ENCODE measurements around the gene USP6.
"Not testable (repeated sequence)": the region's sequence is repeated elsewhere in the genome, so short reads cannot be mapped to it uniquely, and the experiment has no call there.

Gene USP6

DNA sequence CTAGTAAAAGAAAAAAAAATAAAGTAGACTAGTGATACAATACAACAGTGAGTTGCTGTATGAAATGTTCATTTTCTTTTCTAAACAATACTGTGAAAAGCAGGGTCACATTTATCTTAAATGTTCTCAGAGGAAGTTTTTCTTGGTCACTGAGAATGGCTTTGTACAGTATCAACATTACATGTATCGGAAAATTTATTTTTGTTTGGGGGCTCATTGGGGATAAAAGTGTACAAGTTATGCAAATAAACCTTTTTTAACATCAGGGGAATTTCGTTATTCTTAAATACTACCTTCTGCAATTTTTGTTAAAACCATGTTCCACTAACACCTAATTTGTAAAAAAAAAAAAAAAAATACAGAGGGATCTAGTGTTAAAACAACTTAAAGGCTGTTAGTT lies 84.5 kb downstream of the USP6 start:
- DNase-seq, result no peak

DNA sequence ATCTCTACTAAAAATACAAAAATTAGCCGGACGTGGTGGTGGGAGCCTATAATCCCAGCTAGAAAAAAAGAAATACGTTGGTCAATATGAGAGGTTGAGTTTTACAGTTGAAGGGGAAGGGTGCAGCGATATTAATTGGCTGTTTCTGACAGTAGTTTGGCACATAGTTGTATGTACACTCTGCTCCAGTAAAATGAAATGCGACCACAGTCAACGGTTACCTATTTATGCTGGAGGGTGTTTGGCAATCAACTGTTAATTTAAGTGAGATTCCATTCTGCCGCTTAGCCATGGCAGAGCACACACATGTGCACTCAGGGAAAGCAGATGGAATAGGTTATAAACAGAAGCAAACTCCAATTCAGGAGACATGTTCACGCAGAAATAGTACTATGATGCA lies 85.2 kb downstream of the USP6 start:
- DNase-seq, result no peak

DNA sequence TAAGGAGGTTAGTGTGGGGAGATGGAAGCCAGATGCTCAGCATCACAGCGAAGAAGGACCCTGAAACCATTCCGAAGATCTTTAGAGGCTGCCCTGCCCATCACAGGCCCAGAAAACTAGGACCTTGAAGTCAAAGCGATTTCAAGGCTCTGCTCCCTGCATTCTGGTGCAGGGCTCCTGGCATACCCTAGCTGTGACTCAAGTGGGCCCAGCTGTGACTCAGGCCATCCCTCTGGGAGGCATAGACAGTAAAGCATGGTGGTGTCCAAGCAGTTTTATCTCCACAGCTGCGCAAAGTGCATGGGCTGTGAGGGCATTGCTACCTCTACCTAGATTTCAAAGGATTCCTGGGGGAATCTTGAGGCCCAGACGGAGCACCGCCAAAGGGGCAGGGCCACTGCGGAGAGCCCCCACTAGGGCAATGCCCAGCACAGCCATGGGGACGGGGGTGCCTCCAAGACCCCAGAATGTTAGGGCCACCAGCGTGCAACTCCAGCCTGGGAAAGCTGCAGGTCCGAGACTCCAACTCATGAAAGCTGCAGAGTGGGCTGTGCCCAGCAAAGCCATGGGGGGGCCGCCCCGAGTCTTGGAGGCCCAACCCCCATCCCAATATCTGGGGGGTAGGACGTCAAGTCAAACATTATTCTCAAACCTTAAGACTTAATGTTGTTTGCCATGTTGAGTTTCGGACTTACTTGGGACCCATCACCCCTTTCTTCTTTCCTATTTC lies 87.5 kb downstream of the USP6 start:
- DNase-seq, result no peak

DNA sequence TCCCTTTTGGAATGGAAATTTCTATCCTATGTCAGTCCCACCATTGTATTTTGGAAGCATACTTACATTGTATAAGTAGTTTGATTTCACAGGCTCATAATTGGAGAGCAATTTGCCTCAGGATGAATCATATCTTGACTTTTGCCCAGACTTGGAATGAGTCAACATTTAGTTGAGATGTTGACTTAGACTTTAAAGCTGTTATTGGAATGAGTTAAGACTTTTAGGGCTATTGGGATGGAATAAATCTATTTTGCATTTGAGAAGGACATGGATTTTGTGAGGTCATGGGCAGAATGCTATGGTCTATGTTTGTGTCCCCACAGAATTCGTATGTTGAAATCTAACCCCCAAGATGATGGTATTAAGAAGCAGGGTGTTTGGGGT lies 88.1 kb downstream of the USP6 start:
- no peak for DNase-seq

DNA sequence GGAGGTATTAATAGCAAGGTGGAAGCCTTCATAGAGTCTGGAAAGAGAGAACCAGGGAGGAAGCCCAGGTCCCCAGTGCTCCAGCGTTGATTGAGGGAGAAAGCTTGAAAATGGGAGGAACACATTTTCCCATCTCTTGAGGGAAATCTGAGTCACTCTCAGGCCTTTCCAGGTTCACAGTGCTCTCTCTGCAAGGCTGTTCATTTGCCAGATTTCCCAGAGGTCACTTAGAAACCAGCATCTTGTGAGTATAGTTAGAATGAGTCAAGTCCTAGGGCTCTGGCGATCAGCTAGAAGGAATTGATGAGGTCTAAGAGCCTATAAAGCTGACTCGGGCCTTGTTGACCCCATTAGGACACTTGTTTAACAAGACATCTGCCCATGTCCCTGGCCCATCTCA lies 93.6 kb downstream of the USP6 start:
- no peak for DNase-seq

DNA sequence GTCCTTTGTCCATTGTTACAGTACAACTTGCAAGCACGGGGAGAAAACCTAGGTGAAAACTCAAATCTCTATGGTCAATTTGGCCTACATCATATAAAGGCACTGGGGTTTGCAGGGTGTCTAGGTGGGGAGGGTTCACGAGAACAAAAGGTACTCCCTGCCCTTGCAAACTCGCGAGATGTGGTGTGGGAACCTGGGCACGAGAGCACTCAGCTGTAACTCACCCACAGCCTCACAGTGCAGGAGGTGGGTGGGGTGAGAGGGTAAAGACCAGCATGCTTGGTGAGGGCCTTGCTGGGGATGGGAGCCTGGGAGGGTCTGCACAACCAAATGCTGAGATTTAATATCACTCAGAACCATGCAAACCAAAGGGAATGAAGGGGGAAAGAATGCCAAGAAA lies 94.3 kb downstream of the USP6 start:
- DNase-seq, result no peak

DNA sequence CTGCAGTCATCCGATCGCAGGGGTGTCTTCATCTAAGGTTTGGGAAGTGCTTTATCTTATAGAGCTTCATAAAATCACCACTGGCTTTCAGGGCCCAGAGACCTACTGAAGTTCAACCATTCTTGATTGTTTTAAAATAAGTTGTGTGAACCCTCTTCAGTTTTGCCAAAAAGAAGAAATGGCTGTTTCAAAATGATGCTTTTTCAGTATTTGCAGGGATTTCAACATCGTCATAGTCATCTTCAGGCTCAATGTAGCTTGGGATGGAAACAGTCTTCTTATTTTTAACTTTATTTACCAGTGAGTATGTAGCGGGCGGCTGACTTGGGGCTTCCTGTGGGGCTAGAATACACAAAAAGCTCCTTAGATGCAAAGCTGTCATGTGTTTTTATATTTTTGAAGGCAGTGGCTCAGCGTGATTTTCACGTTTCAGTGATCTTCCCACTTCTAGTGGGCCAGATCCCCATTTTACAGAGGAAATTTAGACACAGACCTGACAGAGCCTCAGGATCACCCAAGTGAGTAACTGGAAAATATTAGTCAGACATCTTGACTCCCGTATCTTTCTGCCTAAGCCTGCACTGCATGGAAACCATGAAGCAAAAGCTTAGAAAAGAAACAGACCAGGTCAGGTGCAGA lies 94.9 kb downstream of the USP6 start:
- no peak for DNase-seq

DNA sequence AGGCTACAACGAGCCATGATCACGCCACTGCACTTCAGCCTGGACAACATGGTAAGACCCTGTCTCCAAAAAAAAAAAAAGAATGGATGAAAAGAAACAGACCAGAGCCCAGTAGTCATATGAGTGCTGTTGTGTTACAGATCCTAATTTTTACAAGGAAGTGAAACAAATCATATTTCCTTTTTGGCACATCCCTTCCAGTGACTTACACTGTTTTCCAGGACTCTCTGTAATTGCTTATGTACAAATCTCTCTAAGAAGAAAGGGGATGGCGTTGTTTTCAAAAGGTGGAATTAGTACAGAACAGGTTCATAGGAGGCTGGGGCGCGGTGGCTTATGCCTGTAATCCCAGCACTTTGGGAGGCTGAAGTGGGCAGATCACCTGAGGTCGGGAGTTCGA lies 95.6 kb downstream of the USP6 start:
- no peak for DNase-seq

DNA sequence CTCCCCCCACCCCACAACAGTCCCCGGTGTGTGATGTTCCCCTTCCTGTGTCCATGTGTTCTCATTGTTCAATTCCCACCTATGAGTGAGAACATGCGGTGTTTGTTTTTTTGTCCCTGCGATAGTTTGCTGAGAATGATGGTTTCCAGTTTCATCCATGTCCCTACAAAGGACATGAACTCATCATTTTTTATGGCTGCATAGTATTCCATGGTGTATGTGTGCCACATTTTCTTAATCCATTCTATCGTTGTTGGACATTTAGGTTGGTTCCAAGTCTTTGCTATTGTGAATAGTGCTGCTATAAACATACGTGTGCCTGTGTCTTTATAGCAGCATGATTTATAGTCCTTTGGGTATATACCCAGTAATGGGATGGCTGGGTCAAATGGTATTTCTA lies 101.7 kb downstream of the USP6 start:
- not testable (repeated sequence) for DNase-seq

DNA sequence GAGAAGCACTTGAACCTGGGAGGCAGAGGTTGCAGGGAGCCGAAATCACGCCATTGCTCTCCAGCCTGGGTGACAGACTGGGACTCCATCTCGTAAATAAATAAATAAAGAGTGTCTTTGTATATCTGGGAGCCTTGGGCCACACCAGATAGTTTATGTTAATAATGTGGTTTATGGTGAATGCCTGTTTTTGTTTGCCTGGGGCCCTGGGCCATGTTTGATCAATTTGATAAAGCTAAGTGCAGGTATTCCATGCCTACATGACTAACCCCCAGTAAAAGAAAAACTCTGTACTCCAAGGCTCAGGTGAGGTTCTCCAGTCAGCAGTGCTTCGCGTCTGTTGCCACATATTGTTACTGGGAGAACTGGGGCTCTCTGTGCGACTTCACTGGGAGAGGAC lies 103.7 kb downstream of the USP6 start:
- no peak for DNase-seq

DNA sequence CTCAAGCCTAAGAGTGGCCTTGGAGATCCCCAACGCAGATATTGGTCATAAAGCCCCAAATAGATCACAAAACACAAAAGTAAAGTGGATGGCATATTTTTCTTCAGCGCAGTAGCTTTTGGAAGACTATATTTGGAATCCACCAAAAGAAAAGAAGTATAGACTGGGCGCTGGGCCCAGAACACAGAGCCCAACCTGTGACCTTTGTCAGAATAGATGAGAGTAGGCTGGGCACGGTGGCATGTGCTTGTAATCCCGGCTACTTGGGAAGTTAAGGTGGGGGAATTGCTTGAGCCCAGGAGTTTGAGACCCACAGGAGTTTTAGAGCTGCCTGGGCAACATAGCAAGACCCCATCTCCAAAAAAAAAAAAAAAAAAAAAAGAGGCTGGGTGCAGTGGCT lies 104.2 kb downstream of the USP6 start:
- no peak for DNase-seq

DNA sequence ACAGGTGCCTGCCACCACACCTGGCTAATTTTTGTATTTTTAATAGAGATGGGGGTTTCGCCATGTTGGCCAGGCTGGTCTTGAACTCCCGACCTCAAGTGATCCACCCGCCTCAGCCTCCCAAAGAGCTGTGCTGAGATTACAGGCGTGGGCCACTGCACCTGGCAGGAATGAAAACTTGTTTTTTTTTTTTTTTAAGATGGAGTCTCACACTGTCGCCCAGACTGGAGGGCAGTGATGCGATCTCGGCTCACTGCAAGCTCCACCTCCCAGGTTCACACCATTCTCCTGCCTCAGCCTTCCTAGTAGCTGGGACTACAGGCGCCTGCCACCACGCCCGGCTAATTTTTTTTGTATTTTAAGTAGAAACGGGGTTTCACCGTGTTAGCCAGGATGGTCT lies 106.1 kb downstream of the USP6 start:
- not testable (repeated sequence) for DNase-seq

Data from NCI-H1417 (cell line).